Astrocyte of the spinal cord (primary cell): ENCODE data around the gene KLHL29.

ENCODE experiments used
- DNase-seq: peaks from one replicate; pipeline ENCODE4 v3.0.0; 2011; ENCODE audit warnings: low read depth, low spot score
- H3K4me3 ChIP-seq: 2 replicates; pipeline ENCODE4 v1.5.1; 2011; ENCODE audit warnings: low read depth, mild to moderate bottlenecking, low read length, moderate library complexity
- in situ Hi-C: cut with HindIII; loops from 2 replicates; pipeline ENCODE4 v1.10.0; 2017; ENCODE audit warnings: low sequenced_read_pairs
- TF ChIP-seq, protein P1 (sequence below): IDR thresholded peaks from 2 replicates; pipeline ENCODE4 v1.5.1; 2012; ENCODE audit warnings: low read depth, mild to moderate bottlenecking, low read length, inconsistent platforms

KLHL29 gene

DNA sequence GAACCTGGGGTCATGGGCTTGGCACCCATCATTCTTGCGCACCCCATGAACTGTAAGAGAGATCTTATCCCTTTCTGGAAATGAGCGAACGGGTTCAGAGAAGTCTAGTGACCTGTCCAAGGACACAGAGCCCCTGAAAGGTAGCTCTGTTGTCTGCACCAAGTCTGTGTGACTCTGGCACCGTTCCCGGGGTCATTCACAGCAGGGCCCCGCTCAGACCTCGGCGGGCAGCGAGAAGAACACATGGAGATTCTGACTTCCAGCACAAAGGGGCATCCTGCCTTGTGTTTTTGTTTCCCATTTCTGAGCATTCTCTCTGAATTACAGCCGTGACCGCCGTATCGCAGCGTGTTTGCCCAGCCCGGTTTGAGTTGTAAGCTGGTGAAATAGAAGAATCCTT is 231.7 kb downstream of the KLHL29 start:
- TF ChIP-seq, protein P1, sequence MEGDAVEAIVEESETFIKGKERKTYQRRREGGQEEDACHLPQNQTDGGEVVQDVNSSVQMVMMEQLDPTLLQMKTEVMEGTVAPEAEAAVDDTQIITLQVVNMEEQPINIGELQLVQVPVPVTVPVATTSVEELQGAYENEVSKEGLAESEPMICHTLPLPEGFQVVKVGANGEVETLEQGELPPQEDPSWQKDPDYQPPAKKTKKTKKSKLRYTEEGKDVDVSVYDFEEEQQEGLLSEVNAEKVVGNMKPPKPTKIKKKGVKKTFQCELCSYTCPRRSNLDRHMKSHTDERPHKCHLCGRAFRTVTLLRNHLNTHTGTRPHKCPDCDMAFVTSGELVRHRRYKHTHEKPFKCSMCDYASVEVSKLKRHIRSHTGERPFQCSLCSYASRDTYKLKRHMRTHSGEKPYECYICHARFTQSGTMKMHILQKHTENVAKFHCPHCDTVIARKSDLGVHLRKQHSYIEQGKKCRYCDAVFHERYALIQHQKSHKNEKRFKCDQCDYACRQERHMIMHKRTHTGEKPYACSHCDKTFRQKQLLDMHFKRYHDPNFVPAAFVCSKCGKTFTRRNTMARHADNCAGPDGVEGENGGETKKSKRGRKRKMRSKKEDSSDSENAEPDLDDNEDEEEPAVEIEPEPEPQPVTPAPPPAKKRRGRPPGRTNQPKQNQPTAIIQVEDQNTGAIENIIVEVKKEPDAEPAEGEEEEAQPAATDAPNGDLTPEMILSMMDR, result no peak
- no peak for DNase-seq
- H3K4me3 ChIP-seq, result no peak overlapping the region
- in situ Hi-C loops, result no loop called here

DNA sequence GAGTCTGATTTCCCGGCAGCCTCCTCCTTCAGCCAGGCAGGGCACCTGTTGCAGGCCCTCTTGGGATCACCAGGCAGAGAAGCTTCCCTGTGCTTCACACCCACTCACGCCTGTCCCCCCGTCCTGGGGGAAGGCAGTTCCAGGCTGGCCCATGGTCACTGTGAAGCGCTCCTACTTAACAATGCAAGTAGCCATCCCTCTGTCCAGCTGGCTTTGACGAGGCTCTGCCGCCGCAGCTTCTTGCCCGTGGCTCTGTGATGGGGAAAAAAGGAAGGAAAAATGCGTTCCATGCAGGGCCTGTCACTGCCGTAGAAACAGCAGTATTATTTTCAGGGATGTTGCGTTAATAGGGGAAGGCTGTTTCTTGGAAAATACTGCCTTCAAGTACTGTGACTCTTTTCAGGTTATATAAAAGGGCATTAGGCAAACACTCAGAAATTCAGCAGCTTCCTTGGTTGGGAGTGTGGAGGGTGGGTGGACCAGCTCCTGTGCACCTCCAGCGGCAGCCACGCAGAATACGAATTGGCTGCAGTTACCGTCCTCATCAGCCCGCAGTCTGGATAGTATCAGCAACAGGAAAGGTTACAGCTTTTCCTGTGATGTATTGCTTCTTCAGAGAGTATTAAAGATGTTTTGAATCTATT is 232.3 kb downstream of the KLHL29 start:
- DNase-seq, result peak; percentile 50
- H3K4me3 ChIP-seq, result no peak overlapping the region
- in situ Hi-C loops, result no loop called here
- TF ChIP-seq, protein P1, result peak; percentile 60

- in situ Hi-C loops, result no loop called here
- TF ChIP-seq, protein P1, result no peak
Observed at GRCh38 chr2:23617811-23618215, 232.8 kb downstream of the KLHL29 start.

DNA sequence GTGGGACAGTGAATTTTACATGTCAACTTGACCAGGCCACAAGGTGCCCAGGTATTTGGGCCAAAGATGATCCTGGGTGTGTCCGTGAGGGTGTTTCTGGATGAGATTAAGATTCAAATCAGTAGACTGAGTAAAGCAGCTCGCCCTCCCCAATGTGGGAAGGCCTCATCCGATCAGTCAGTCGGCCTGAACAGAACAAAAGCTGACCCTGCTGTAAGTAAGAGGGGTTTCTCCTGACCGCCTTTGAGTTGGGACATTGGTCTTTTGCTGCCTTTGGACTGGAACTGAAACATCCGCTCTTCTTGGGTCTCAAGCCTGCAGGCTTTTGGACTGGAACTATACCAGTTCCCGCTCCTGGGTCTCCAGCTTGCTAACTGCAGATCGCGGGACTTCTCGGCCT is 233.3 kb downstream of the KLHL29 start:
- DNase-seq, result no peak
- in situ Hi-C loops, result no loop called here
- H3K4me3 ChIP-seq, result no peak overlapping the region

More at GRCh38 chr2:23617811-23618215, 232.8 kb downstream of the KLHL29 start:
- no peak for DNase-seq
- H3K4me3 ChIP-seq, result no peak overlapping the region

GRCh38 chr2:23618794-23619530 is 234.0 kb downstream of the KLHL29 start:
- in situ Hi-C loops, result no loop called here
- H3K4me3 ChIP-seq, result no peak overlapping the region
- TF ChIP-seq, protein P1, result no peak
- no peak for DNase-seq

More for the DNA sequence above, 233.3 kb downstream of the KLHL29 start:
- TF ChIP-seq, protein P1, result no peak

GRCh38 chr2:23619941-23620340 is 235.0 kb downstream of the KLHL29 start:
- in situ Hi-C loops, result no loop called here
- no peak for DNase-seq
- TF ChIP-seq, protein P1, result no peak
- no peak overlapping the region for H3K4me3 ChIP-seq
